AG10803 (cell line): ENCODE data around the gene CELF2.
A peak's percentile ranks its signal among the peaks of the same experiment; 100 is the strongest.

Source experiments
- DNase-seq: peaks from one replicate; pipeline ENCODE4 v3.0.0; 2010; ENCODE audit warnings: low read depth
- H3K4me3 ChIP-seq: 2 replicates; pipeline ENCODE4 v1.5.1; 2011; ENCODE audit warnings: mild to moderate bottlenecking, low read length, control low read depth
- CTCF ChIP-seq: conservative IDR thresholded peaks from 2 replicates; pipeline ENCODE4 v1.5.1; 2011; ENCODE audit warnings: mild to moderate bottlenecking, low read length, control low read depth, inconsistent platforms

Gene CELF2

GRCh38 chr10:11009471-11010308, 8.0 kb upstream of the CELF2 start:
- no peak overlapping the region for H3K4me3 ChIP-seq
- DNase-seq = peak; percentile 34
- no peak for TF ChIP-seq CTCF

- DNase-seq = no peak
- no peak overlapping the region for H3K4me3 ChIP-seq
- no peak for TF ChIP-seq CTCF
These were observed 7.1 kb upstream of the CELF2 start for GRCh38 chr10:11010582-11010981.

- no peak for DNase-seq
- no peak overlapping the region for H3K4me3 ChIP-seq
- no peak for TF ChIP-seq CTCF
These were observed 6.2 kb upstream of the CELF2 start for GRCh38 chr10:11011436-11011835.

GRCh38 chr10:11011984-11012383, 5.7 kb upstream of the CELF2 start:
- TF ChIP-seq CTCF = no peak
- no peak for DNase-seq

GRCh38 chr10:11012421-11013295, 5.0 kb upstream of the CELF2 start:
- H3K4me3 ChIP-seq = no peak overlapping the region
- DNase-seq = no peak
- TF ChIP-seq CTCF = no peak

More at GRCh38 chr10:11011984-11012383, 5.7 kb upstream of the CELF2 start:
- no peak overlapping the region for H3K4me3 ChIP-seq

- H3K4me3 ChIP-seq = no peak overlapping the region
- DNase-seq = no peak
These were observed 3.8 kb upstream of the CELF2 start for GRCh38 chr10:11013836-11014235.

More at GRCh38 chr10:11013836-11014235, 3.8 kb upstream of the CELF2 start:
- TF ChIP-seq CTCF = no peak
